Gastroesophageal sphincter (tissue), 4 donors: ENCODE data around the gene CCHCR1. TPM values are rescaled to one million over a fixed set of nuclear protein-coding genes. Genes with fewer than 3 reads are reported as not detected.

Experiments used
- ATAC-seq: fragments of 150-250 bp; one replicate; pipeline ENCODE4 v1.9.1; 2016; ENCODE audit warnings: mild to moderate bottlenecking, moderate library complexity
- H3K27ac ChIP-seq, 4 donors: fragments of 200-600 bp; sonication (generic) in 3 of 4; 1 replicate in 3 of 4; 2 replicates in 1 of 4; pipeline ENCODE4 v1.5.1; 2016 to 2019
- H3K27me3 ChIP-seq: fragments of 200-600 bp; sonication (generic); one replicate; pipeline ENCODE4 v1.5.1; 2019
- H3K36me3 ChIP-seq, 2 donors: fragments of 200-600 bp; sonication (generic); one replicate each; pipeline ENCODE4 v1.5.1; 2019; ENCODE audit warnings: control low read depth in 1 of 2
- H3K4me1 ChIP-seq, 3 donors: fragments of 200-600 bp; sonication (generic); 1 replicate in 2 of 3; 2 replicates in 1 of 3; pipeline ENCODE4 v1.5.1; 2016 to 2019; ENCODE audit warnings: control low read depth in 2 of 3
- H3K4me3 ChIP-seq, 2 donors: fragments of 200-600 bp; sonication (generic); one replicate each; pipeline ENCODE4 v1.5.1; 2019; ENCODE audit warnings: mild to moderate bottlenecking in 1 of 2, moderate library complexity in 1 of 2
- H3K9me3 ChIP-seq, 3 donors: fragments of 200-600 bp; sonication (generic); one replicate each; pipeline ENCODE4 v1.5.1; 2017 to 2019; ENCODE audit warnings: control low read depth in 2 of 3
- EP300 ChIP-seq: sonication (generic); formaldehyde crosslinking; IDR thresholded peaks from one replicate; pipeline ENCODE4 v1.6.1; 2017; ENCODE audit warnings: antibody characterized with exemption, mild to moderate bottlenecking
- POLR2A ChIP-seq, 2 donors: fragments of 450-650 bp; IDR thresholded peaks; one replicate each; pipeline ENCODE4 v1.6.1; 2017; ENCODE audit warnings: antibody characterized with exemption in 2 of 2, mild to moderate bottlenecking in 2 of 2, moderate library complexity in 1 of 2
- POLR2AphosphoS5 ChIP-seq: sonication (generic); formaldehyde crosslinking; IDR thresholded peaks from one replicate; pipeline ENCODE4 v1.6.1; 2017; ENCODE audit warnings: antibody characterized with exemption
- WGBS, 2 donors: methylation state at CpG; one replicate each; pipeline ENCODE4 v1.1.5; 2018; ENCODE audit warnings: low coverage in 1 of 2; 5-methylcytosine and 5-hydroxymethylcytosine counted together
- total RNA-seq, 4 donors: library from RNA; depleted of rRNA; stranded (reverse); fragments of >200 nt; gene quantifications; one replicate each; pipeline ENCODE4 v1.1.0, GENCODE V29; 2016
- TF ChIP-seq, protein P1 (sequence below), 4 experiments: fragments of 200-600 bp in 2 of 4; fragments of 450-650 bp in 2 of 4; sonication (generic) in 1 of 4; IDR thresholded peaks; one replicate each; pipeline ENCODE4 v1.5.1; 2017 to 2019; ENCODE audit warnings: antibody characterized with exemption in 4 of 4, mild to moderate bottlenecking in 2 of 4, moderate library complexity in 2 of 4

CCHCR1 gene, protein sequence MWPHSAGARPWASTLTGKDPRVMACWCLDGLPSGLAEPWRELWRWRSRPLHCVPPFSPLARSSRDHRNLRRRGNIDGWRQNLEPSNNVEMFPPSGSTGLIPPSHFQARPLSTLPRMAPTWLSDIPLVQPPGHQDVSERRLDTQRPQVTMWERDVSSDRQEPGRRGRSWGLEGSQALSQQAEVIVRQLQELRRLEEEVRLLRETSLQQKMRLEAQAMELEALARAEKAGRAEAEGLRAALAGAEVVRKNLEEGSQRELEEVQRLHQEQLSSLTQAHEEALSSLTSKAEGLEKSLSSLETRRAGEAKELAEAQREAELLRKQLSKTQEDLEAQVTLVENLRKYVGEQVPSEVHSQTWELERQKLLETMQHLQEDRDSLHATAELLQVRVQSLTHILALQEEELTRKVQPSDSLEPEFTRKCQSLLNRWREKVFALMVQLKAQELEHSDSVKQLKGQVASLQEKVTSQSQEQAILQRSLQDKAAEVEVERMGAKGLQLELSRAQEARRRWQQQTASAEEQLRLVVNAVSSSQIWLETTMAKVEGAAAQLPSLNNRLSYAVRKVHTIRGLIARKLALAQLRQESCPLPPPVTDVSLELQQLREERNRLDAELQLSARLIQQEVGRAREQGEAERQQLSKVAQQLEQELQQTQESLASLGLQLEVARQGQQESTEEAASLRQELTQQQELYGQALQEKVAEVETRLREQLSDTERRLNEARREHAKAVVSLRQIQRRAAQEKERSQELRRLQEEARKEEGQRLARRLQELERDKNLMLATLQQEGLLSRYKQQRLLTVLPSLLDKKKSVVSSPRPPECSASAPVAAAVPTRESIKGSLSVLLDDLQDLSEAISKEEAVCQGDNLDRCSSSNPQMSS
- total RNA-seq, result 10 to 100 TPM in 2 of 4 donors, 1 to 10 TPM in 2; 8.2 to 15.6 (median 11.5) TPM

DNA sequence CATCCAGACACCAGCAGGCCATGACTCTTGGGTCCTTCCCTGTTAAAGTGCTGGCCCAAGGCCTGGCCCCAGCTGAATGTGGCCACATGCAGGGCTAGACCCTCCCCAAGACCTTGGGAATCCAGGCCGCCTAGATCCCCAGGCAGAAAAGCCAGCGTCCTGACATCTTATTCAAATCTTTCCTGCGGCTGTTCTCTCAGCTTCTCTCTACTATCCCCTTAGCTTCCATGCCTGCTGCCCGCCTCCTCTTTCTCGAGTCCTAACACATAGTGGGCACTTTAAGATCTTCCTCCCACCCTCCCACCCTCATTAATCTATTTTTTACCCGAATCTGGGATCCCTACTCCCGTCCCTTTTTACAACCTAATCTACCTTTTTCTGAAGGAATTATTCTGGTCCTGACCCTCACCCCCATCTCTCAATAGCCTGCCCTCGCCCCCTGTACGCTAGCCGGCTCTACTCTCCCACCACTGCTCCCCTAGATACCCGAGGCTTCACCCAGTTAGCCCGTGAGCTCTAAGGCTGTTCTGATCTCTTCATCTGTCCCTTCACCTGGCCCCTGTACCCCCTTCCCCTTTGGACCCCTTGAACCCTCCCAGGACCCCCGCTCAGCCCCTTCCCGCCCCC is at the start of gene CCHCR1:
CCHCR1 (minus strand) TSS at position 290 of the 627 bp plus-strand sequence; CDS start at position 88, 202 bp downstream.
- Histone ChIP-seq H3K9me3 (no peaks in the 10 kb centered on the region), H3K4me1 (peaks cover 0 to 27% (median 14%) of the 10 kb centered on the region in 3 donors), H3K27ac (peak within 1 kb of the TSS; percentile 36 to 87 (median 82)), H3K27me3 (no peaks in the 10 kb centered on the region), H3K36me3 (peaks cover 0 to 40% of the 10 kb centered on the region in 2 donors), H3K4me3 (peak within 1 kb of the TSS; percentile 45 to 70)
- 5 to 12% methylated on average over 11 to 12 of the region's 14 CpGs for WGBS, 2 donors
- no peak for TF ChIP-seq EP300
- TF ChIP-seq POLR2AphosphoS5, result no peak
- TF ChIP-seq, protein P1, sequence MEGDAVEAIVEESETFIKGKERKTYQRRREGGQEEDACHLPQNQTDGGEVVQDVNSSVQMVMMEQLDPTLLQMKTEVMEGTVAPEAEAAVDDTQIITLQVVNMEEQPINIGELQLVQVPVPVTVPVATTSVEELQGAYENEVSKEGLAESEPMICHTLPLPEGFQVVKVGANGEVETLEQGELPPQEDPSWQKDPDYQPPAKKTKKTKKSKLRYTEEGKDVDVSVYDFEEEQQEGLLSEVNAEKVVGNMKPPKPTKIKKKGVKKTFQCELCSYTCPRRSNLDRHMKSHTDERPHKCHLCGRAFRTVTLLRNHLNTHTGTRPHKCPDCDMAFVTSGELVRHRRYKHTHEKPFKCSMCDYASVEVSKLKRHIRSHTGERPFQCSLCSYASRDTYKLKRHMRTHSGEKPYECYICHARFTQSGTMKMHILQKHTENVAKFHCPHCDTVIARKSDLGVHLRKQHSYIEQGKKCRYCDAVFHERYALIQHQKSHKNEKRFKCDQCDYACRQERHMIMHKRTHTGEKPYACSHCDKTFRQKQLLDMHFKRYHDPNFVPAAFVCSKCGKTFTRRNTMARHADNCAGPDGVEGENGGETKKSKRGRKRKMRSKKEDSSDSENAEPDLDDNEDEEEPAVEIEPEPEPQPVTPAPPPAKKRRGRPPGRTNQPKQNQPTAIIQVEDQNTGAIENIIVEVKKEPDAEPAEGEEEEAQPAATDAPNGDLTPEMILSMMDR (IDR thresholded peaks at IDR 0.05), result no peak
- no peak for TF ChIP-seq POLR2A (IDR thresholded peaks at IDR 0.05)
- ATAC-seq, result no peak

DNA sequence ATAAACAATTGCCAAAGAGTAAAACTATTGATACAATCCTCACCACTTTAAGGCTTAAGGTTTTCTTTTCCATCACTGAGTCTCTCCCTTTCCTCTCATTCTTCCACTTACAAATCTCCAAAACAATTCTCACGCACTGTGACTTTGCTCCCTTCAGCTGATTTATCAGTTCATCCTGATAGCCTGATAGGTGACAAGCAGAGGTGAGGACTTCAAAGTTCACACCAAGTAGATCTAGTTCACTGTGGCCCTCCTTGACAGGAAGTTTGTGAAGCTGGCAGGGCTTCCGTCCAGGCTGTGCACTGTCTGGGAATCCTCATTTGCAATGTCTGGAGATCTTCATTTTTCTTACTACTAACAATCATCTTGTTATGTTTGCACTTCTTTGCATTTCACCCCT is 48.0 kb upstream of the CCHCR1 start:
- no peak overlapping the region for H3K27ac ChIP-seq
- no peaks in the 10 kb centered on the region for H3K9me3 ChIP-seq
- ATAC-seq, result no peak
- 70 to 88% methylated on average over 2 of the region's 2 CpGs for WGBS, 2 donors
- no peaks in the 10 kb centered on the region for H3K27me3 ChIP-seq
- TF ChIP-seq, protein P1 (IDR thresholded peaks at IDR 0.05), result no peak
- TF ChIP-seq POLR2A (IDR thresholded peaks at IDR 0.05) (no peak), EP300 (no peak), POLR2AphosphoS5 (no peak)
- H3K36me3 ChIP-seq, result no peaks in the 10 kb centered on the region
- H3K4me3 ChIP-seq, result no peak overlapping the region
- peaks cover 4 to 23% (median 10%) of the 10 kb centered on the region in 3 donors for H3K4me1 ChIP-seq

DNA sequence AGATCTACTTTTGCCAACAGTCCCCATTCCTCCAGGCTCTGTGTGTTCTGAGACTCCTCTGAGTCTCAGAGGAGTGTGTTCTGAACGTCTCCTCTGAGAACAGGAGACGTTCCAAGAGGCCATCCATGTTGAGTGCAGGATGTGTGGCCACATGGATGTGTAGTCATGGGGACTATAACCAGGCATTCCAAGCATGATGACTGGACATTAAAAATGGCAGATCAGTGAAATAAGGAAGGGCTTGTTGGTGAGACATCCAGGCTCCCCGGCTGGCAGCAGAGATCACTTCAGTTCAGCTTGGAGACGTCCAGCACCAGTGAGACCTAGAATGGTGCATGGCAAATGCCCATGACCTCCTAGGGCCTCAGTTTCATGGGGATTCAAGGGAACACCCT is 47.1 kb upstream of the CCHCR1 start:
- no peaks in the 10 kb centered on the region for H3K9me3 ChIP-seq
- H3K36me3 ChIP-seq, result no peaks in the 10 kb centered on the region
- H3K27me3 ChIP-seq, result no peaks in the 10 kb centered on the region
- TF ChIP-seq POLR2AphosphoS5, result no peak
- TF ChIP-seq EP300, result no peak
- TF ChIP-seq, protein P1 (IDR thresholded peaks at IDR 0.05), result no peak
- no peak for TF ChIP-seq POLR2A (IDR thresholded peaks at IDR 0.05)
- peaks cover 4 to 24% (median 10%) of the 10 kb centered on the region in 3 donors for H3K4me1 ChIP-seq
- no peak for ATAC-seq
- H3K27ac ChIP-seq, result peak overlapping the region in 3 of 4 donors; percentile 1 to 77 (median 68)
- no peak overlapping the region for H3K4me3 ChIP-seq
- 50 to 77% methylated on average over 1 to 3 of the region's 4 CpGs for WGBS, 2 donors

DNA sequence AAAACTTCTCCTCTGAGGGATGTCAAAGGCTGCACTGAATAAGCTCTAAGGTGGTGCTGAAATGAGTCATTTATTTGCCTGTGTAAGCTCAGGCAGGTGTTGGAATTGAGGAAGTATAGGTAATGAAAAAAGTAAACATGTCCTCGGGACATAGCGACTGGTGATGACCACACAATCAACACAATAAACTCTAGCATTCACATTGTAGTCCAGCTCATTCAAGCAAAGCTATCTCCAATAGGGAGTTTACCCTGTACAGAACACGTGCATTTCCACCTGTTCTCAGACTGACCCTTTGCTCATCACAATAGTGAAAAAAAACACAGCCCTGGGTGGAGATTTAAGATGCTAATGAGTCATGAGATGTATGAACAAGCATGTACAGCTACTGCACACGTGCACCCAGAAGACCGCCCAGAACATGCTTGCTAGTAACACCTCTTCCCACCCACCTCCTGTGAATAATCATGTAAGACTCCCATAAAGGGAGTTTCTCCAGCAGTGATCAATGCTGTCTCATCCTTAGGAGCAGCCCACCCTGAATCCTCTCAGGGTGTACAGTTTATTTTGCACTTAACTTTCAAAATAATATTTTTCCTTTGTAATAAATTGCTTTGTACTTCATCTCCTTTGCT is 45.9 kb upstream of the CCHCR1 start:
- no peaks in the 10 kb centered on the region for H3K27me3 ChIP-seq
- ATAC-seq, result peak; percentile 57
- peak overlapping the region; percentile 68 to 78 (median 76) for H3K27ac ChIP-seq
- WGBS, 2 donors, result 17 to 38% methylated on average over 5 of the region's 5 CpGs
- no peaks in the 10 kb centered on the region for H3K9me3 ChIP-seq
- peak overlapping the region; percentile 41 to 51 for H3K4me3 ChIP-seq
- H3K36me3 ChIP-seq, result no peaks in the 10 kb centered on the region
- no peak for TF ChIP-seq POLR2AphosphoS5
- TF ChIP-seq, protein P1 (IDR thresholded peaks at IDR 0.05), result no peak
- H3K4me1 ChIP-seq, result peaks cover 4 to 37% (median 14%) of the 10 kb centered on the region in 3 donors
